Mucosa of rectum (tissue), 2 donors: ENCODE data around the gene SYNPO.

Source experiments
- H3K27ac ChIP-seq, 2 donors: one replicate each; pipeline ENCODE4 v1.7.0; 2013; ENCODE audit warnings: inconsistent platforms in 2 of 2, low read depth in 2 of 2, low read length in 2 of 2
- H3K27me3 ChIP-seq, 2 donors: one replicate each; pipeline ENCODE4 v1.7.0; 2013; ENCODE audit warnings: low read length in 2 of 2; ENCODE audit not compliant: control insufficient read depth in 2 of 2, insufficient read depth in 2 of 2
- H3K36me3 ChIP-seq, 2 donors: one replicate each; pipeline ENCODE4 v1.7.0; 2013; ENCODE audit warnings: low read length in 2 of 2; ENCODE audit not compliant: control insufficient read depth in 2 of 2, insufficient read depth in 2 of 2
- H3K4me1 ChIP-seq, 2 donors: one replicate each; pipeline ENCODE4 v1.7.0; 2013; ENCODE audit warnings: low read length in 2 of 2, mild to moderate bottlenecking in 1 of 2; ENCODE audit not compliant: control insufficient read depth in 2 of 2, insufficient read depth in 2 of 2
- H3K4me3 ChIP-seq, 2 donors: one replicate each; pipeline ENCODE4 v1.7.0; 2013; ENCODE audit warnings: low read length in 2 of 2
- H3K9ac ChIP-seq, 2 donors: one replicate each; pipeline ENCODE4 v1.7.0; 2013; ENCODE audit warnings: low read length in 2 of 2, low read depth in 1 of 2, mild to moderate bottlenecking in 1 of 2
- H3K9me3 ChIP-seq, 2 donors: one replicate each; pipeline ENCODE4 v1.7.0; 2013; ENCODE audit warnings: low read length in 2 of 2; ENCODE audit not compliant: control insufficient read depth in 2 of 2
- donor health status: healthy.
- donor health status: Normal muscosa, but diverticular disease.

Gene SYNPO

DNA sequence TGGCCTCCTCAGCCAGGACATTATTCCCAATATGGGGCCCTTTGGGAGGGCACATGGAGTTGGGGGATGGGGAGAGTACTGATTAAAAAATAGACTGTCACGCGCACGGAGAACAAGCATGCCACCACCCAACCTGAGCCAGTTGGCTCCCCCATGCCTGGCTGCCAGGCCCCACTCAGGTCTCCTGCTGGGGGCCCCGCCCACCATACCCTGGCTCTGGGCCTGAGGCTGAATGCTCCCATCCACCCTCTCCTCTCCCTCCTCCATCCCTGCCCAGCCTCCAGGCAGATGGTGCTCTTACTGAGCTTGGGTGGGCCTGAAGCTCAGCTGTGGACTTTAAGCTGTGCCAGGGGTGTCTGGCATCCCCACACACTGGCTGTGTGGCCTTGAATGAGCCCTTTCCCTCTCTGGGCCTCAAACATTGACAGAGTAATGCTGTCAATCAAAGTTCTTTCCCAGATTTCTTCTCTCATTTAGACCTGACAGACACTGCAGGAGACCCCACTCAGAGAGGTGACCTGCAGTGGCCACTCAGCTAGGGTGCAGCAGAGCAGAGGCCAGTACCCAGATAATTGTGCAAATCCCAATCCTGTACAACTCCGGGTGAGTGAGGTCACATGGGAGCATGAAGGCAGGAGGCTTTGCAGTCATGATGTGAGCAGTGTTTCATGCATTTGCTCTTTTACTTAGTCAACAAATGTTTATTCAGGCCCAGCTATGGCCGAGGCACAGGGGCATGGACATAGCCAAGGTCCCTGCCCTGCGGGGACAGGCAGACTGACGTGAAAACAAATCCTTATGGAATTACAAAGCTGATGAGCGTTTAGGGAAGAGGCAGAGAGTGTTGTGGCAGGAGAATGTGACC is 9.8 kb upstream of the SYNPO start:
- no peak overlapping the region for H3K27ac ChIP-seq
- H3K9me3 ChIP-seq = no peaks in the 10 kb centered on the region
- no peaks in the 10 kb centered on the region for H3K27me3 ChIP-seq
- peaks cover 10 to 11% of the 10 kb centered on the region in 2 donors for H3K4me1 ChIP-seq
- no peak overlapping the region for H3K9ac ChIP-seq
- no peak overlapping the region for H3K4me3 ChIP-seq
- peaks cover 4 to 7% of the 10 kb centered on the region in 2 donors for H3K36me3 ChIP-seq

DNA sequence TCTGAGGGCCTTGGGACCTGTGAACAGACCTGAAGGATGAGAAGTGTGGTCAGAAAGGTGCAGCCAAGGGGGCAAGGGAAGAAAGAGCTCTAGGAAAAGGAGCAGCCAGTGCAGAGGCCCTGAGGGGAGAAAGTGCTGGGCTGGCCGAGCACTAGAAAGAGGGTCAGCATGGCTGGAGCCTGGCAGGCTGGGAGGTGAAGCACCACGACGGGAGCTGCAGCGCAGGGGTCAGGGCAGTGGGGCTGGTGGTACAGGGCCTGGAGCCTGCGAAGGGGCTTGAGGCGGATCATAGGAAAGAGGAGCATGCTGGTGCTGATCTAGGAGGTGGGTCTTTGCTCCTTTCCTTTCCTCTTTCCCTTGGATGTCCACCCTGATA is 9.1 kb upstream of the SYNPO start:
- Histone ChIP-seq H3K9ac (no peak overlapping the region), H3K27ac (no peak overlapping the region), H3K4me3 (no peak overlapping the region), H3K9me3 (no peaks in the 10 kb centered on the region), H3K4me1 (peaks cover 6 to 12% of the 10 kb centered on the region in 2 donors), H3K27me3 (no peaks in the 10 kb centered on the region), H3K36me3 (peaks cover 4 to 7% of the 10 kb centered on the region in 2 donors)

DNA sequence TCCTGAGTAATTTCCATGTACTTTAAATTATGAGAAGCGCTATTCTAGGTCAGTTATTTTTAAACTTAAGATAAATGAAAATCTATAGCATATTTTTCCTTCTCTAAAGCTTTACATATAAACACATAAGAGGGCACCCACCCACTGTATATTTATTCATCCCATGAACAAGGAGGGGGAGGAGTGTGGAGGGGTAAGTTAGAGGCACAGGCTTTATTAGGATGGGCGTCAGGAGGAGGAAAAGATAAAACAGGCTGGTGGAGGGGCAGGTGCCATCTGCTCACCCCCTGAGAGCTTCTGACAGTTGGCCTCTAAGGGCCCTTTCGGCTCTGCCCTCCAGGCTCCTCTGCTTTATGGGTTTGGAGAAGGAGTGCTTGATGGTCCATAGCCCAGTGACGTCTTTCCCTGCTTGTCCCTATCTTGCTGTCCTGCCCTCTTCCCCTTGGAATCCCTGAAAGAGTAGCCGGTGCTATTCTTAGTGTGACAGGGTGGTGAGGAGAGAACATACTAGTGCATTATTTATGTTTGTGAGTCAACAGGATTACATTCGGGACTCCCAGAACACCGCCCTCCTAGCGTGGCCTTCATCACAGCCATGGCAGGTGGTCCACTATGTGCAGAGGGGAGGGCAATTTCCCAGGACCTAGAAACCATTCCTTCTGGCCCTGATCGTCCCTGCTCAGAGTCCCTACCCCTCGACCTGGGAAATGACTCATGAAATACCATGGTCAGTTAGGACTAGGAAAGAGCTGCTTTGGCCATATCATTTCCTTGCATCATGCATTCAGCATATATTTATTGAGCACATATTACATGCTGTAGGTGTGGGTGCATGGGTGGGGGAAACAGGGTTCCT is 7.9 kb upstream of the SYNPO start:
- peaks cover 4 to 7% of the 10 kb centered on the region in 2 donors for H3K36me3 ChIP-seq
- H3K9ac ChIP-seq = no peak overlapping the region
- no peak overlapping the region for H3K27ac ChIP-seq
- no peaks in the 10 kb centered on the region for H3K27me3 ChIP-seq
- no peak overlapping the region for H3K4me3 ChIP-seq
- H3K4me1 ChIP-seq = peaks cover 0 to 7% of the 10 kb centered on the region in 2 donors
- no peaks in the 10 kb centered on the region for H3K9me3 ChIP-seq

DNA sequence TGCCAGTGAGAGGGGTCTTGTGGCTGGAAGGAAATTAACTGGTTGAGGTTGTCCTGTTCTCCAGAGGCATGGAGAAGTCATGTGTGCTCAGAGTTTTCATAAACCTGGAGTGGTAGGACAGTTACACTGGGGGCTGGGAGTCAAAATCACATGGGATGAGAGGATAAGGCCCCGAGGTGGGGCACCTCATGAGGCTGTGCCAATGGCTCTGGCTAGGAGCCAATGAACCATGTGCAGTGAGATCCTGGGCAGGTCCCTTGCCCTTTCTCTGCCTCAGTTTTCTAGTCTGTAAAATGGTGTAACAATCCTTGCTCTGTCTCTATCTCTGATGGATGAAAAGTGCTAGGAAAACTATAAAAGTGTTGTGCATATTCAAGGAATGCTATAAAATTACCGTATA is 7.0 kb upstream of the SYNPO start:
- H3K27me3 ChIP-seq = no peaks in the 10 kb centered on the region
- H3K9ac ChIP-seq = no peak overlapping the region
- H3K4me1 ChIP-seq = peaks cover 0 to 7% of the 10 kb centered on the region in 2 donors
- no peaks in the 10 kb centered on the region for H3K9me3 ChIP-seq
- no peak overlapping the region for H3K27ac ChIP-seq
- H3K36me3 ChIP-seq = peaks cover 4 to 7% of the 10 kb centered on the region in 2 donors
- H3K4me3 ChIP-seq = no peak overlapping the region

DNA sequence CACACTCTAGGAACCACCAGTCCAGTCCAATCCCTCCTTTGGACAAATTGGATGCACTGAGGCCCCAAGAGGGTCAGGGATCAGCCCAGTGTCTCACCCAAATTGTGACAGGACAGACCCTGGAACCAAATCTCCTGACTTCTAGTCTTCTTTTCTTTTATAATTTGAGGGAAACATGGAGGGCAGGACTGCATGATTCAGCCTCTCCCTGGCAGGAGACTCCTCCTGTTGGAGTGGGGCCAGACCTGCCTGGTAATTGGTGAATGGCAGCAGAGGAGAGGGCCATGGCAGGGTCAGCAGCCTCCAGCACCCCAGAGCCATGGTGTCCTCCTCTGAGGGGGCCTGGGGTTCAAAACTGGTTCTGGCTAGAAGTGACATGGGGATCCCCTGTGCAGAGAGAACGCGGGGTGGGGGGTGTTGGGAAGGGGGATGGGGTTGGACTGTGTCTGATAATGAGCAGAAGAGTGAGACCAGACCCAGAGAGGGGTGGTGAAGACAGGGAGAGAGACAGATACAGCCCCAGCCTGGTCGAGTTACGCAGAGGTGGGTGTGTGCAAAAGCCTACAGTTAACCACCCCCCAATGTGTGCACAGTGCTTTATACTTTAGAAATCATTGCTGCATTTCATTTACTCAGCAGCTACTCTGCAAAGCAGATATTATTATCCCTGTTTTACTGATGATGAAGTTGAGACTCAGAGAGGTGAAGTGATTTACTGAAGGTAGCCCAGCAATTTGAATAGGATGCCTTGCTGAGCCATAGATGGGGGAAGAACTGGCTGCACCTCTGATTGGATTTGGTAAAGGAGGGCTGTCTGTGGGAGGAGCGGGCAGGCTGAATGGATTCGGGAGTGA is 3.8 kb upstream of the SYNPO start:
- H3K9me3 ChIP-seq = no peaks in the 10 kb centered on the region
- no peak overlapping the region for H3K4me3 ChIP-seq
- peaks cover 3 to 5% of the 10 kb centered on the region in 2 donors for H3K36me3 ChIP-seq
- H3K9ac ChIP-seq = no peak overlapping the region
- H3K27me3 ChIP-seq = no peaks in the 10 kb centered on the region
- H3K27ac ChIP-seq = no peak overlapping the region
- peaks cover 0 to 22% of the 10 kb centered on the region in 2 donors for H3K4me1 ChIP-seq

DNA sequence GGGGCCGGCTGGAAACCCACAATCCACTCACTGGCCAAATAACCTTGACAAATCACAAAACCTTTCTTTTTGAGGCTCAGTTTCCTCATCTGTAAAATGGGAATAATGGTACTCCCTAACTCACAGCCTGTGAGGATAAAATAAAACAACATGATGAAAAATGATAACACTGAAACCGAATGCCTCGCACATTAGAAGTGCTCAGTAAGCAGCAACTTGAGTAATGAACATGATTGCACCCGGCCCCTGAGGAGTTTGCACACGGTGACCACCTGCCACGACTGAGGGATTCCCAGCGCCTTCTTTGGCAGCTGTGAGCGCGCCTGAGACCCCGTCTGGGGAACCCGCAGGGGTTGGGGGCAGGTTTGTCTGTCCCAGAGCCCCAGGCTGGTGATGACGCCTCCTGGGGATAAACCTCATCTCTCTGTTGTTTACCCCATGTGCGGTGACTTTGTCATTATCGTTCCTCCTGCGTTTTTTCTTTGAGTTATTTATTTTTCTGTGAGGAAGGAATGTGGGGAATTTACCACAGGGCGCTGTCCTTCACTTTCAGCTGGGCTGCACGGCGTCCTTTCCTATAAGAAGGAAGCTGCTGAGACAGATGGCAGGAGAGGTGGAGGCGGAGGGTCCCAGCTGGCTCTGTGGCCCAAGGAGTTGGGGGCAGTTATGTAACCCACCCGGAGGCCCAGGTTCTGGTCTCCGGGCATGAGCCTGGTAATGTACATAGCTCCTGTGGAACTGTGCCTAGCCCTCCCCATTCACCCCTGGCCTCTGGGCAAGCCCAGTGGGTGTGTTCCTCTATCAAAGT is 3.0 kb upstream of the SYNPO start:
- Histone ChIP-seq H3K27me3 (no peaks in the 10 kb centered on the region), H3K9me3 (no peaks in the 10 kb centered on the region), H3K36me3 (peaks cover 0 to 5% of the 10 kb centered on the region in 2 donors), H3K9ac (no peak overlapping the region), H3K27ac (peak overlapping the region in 1 of 2 donors; percentile 6), H3K4me1 (peaks cover 4 to 29% of the 10 kb centered on the region in 2 donors), H3K4me3 (no peak overlapping the region)

DNA sequence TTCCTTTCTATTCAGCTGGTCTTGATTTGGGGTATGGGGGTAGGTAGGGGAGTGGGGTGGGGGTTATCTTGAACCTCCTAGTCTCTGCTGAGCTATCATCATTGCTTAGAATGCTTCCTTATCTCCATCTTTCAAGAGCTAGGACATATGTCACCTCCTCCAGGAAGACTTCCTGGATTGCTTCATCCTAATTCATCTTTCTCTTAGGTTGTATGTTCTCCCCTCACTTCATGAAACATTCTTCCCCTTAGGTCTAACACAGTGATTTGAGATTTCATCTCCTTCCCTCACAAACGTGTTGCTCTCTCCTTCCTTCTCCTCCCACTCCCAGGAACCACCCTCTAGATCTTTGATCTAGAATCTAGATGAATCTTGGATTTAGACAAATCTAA is 2.4 kb upstream of the SYNPO start:
- peaks cover 0 to 5% of the 10 kb centered on the region in 2 donors for H3K36me3 ChIP-seq
- H3K4me3 ChIP-seq = no peak overlapping the region
- H3K9me3 ChIP-seq = no peaks in the 10 kb centered on the region
- peak overlapping the region in 1 of 2 donors; percentile 6 for H3K27ac ChIP-seq
- peaks cover 8 to 29% of the 10 kb centered on the region in 2 donors for H3K4me1 ChIP-seq
- no peaks in the 10 kb centered on the region for H3K27me3 ChIP-seq
- H3K9ac ChIP-seq = no peak overlapping the region

DNA sequence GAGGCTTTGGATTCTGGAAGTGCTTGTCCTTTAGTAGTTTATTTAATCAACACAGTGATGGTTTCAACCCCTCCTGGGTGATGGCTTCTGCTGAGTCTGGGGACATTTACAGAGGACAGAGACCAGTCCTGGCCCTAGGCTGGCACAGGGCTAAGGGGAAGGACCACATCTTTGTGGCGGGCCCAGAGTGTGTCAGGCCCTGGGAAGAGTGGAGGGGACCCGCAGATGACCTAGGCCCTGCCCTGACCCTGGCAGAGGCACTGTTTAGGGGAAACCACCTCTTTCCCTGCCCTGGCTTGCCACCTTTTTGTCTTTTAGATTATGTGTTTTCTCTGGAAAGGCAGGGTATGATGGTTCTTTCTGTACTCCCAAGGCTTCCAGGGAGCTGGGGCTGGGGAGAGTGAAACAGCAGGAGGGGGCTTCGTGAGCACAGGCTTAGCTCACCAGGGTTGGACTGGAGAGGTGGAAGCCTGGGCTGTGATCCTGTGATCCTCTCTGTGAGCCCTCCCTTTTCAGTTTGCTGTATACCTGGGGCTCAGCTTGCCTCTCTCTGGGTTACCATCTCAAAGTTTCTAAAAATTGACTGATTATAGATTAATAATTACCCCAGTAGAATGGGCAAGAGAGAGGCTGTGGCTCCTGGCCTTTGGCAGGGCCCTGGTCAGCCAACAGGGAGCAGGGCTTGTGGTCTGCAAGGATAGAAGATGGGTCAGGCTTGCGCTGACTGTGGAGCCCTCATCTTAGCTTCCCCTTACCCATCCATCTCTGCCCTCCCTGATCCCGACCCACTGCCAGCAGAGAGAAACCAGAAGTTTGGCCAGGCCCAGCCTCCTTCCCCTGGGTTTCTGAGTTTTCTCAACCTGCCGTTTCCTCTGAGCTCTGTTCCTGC is 1.7 kb upstream of the SYNPO start:
- no peak overlapping the region for H3K9ac ChIP-seq
- H3K36me3 ChIP-seq = peaks cover 0 to 5% of the 10 kb centered on the region in 2 donors
- H3K27ac ChIP-seq = no peak overlapping the region
- H3K9me3 ChIP-seq = no peaks in the 10 kb centered on the region
- H3K4me1 ChIP-seq = peaks cover 8 to 29% of the 10 kb centered on the region in 2 donors
- no peaks in the 10 kb centered on the region for H3K27me3 ChIP-seq
- no peak overlapping the region for H3K4me3 ChIP-seq
